Thoracic aorta endothelial cell (primary cell): ENCODE measurements around the gene MYH13. TPM values are rescaled to one million over a fixed set of nuclear protein-coding genes. Genes with fewer than 3 reads are reported as not detected.

ENCODE experiments used
- total RNA-seq: library from RNA; depleted of rRNA; stranded (reverse); fragments of >200 nt; gene quantifications from 2 replicates; pipeline ENCODE4 v1.2.3, GENCODE V29; 2012

Gene MYH13
- total RNA-seq = not detected in 2 replicates

GRCh38 chr17:10372906-10373305, at the start of gene MYH13:
MYH13 (minus strand) TSS chr17:10373006; CDS start chr17:10364530, 8,476 bp downstream.

GRCh38 chr17:10421900-10422542, 49.2 kb upstream of the MYH13 start, which contains the start of gene MYH8:
MYH8 (minus strand) TSS chr17:10421950; CDS start chr17:10420227, 1,723 bp downstream.

Other genes with a start within 250 kb of the MYH13 start
- gene GAS7, start 174.4 kb downstream of the MYH13 start, total RNA-seq = under 0.01 TPM in 1 of 2 replicates, not detected in the other
- not detected in 2 replicates for gene MYH8, start 48.9 kb upstream of the MYH13 start, total RNA-seq
- not detected in 2 replicates for gene MYH4, start 96.6 kb upstream of the MYH13 start, total RNA-seq
- gene MYH1, start 145.5 kb upstream of the MYH13 start, total RNA-seq = not detected in 2 replicates
- not detected in 2 replicates for gene MYH2, start 176.7 kb upstream of the MYH13 start, total RNA-seq